ENCODE results near the gene APP.

The APP gene

GRCh38 chr21:26185021-26185420, 14.5 kb upstream of the APP start:
- Histone ChIP-seq H3K4me1 (ENCODE audit: control insufficient read depth, insufficient read depth, low read length, unreplicated experiment) (no peaks in the 10 kb centered on the region), H3K27me3 (ENCODE audit: insufficient read depth, low read length) (peaks cover 50% of the 10 kb centered on the region), H3K27ac (ENCODE audit: low read depth, low read length) (no peak overlapping the region)

GRCh38 chr21:26179501-26179900, 8.9 kb upstream of the APP start:
- H3K27me3 ChIP-seq (ENCODE audit: insufficient read depth, low read length), result peaks cover 8% of the 10 kb centered on the region
- H3K4me3 ChIP-seq (ENCODE audit: low read depth, low read length), result no peak overlapping the region
- no peak overlapping the region for H3K27ac ChIP-seq (ENCODE audit: low read depth, low read length)
- H3K79me2 ChIP-seq (ENCODE audit: control insufficient read depth, insufficient read depth, low read length, unreplicated experiment), result no peaks in the 10 kb centered on the region
- H3K36me3 ChIP-seq (ENCODE audit: insufficient read depth, low read length), result no peaks in the 10 kb centered on the region
- no peaks in the 10 kb centered on the region for H3K4me1 ChIP-seq (ENCODE audit: control insufficient read depth, insufficient read depth, low read length, unreplicated experiment)
- H2AFZ ChIP-seq (ENCODE audit: low read length, unreplicated experiment), result no peak overlapping the region

More at GRCh38 chr21:26185021-26185420, 14.5 kb upstream of the APP start:
- Histone ChIP-seq H3K4me3 (ENCODE audit: low read depth, low read length) (no peak overlapping the region), H2AFZ (ENCODE audit: low read length, unreplicated experiment) (no peak overlapping the region), H3K79me2 (ENCODE audit: control insufficient read depth, insufficient read depth, low read length, unreplicated experiment) (no peaks in the 10 kb centered on the region), H3K36me3 (ENCODE audit: insufficient read depth, low read length) (no peaks in the 10 kb centered on the region)

- no peak overlapping the region for H3K4me3 ChIP-seq (ENCODE audit: low read depth, low read length)
- H3K36me3 ChIP-seq (ENCODE audit: insufficient read depth, low read length), result no peaks in the 10 kb centered on the region
- H3K4me1 ChIP-seq (ENCODE audit: control insufficient read depth, insufficient read depth, low read length, unreplicated experiment), result no peaks in the 10 kb centered on the region
- no peak overlapping the region for H3K27ac ChIP-seq (ENCODE audit: low read depth, low read length)
- no peaks in the 10 kb centered on the region for H3K79me2 ChIP-seq (ENCODE audit: control insufficient read depth, insufficient read depth, low read length, unreplicated experiment)
- H2AFZ ChIP-seq (ENCODE audit: low read length, unreplicated experiment), result no peak overlapping the region
- peaks cover 7% of the 10 kb centered on the region for H3K27me3 ChIP-seq (ENCODE audit: insufficient read depth, low read length)
These were observed 7.3 kb upstream of the APP start for GRCh38 chr21:26177746-26178426.

- no peaks in the 10 kb centered on the region; the same call in 1 of the 2 replicates for H3K27me3 ChIP-seq (ENCODE audit: insufficient read depth, low read length)
- no peak overlapping the region for H3K27ac ChIP-seq (ENCODE audit: low read depth, low read length)
- no peak overlapping the region for H3K4me3 ChIP-seq (ENCODE audit: low read depth, low read length)
- H3K4me1 ChIP-seq (ENCODE audit: control insufficient read depth, insufficient read depth, low read length, unreplicated experiment), result no peaks in the 10 kb centered on the region
- no peaks in the 10 kb centered on the region for H3K79me2 ChIP-seq (ENCODE audit: control insufficient read depth, insufficient read depth, low read length, unreplicated experiment)
- H2AFZ ChIP-seq (ENCODE audit: low read length, unreplicated experiment), result no peak overlapping the region
- H3K36me3 ChIP-seq (ENCODE audit: insufficient read depth, low read length), result no peaks in the 10 kb centered on the region
These were observed 6.6 kb upstream of the APP start for GRCh38 chr21:26177187-26177586.

- no peaks in the 10 kb centered on the region for H3K36me3 ChIP-seq (ENCODE audit: insufficient read depth, low read length)
- H3K27me3 ChIP-seq (ENCODE audit: insufficient read depth, low read length), result no peaks in the 10 kb centered on the region; the same call in 1 of the 2 replicates
- H3K27ac ChIP-seq (ENCODE audit: low read depth, low read length), result no peak overlapping the region
- H3K4me1 ChIP-seq (ENCODE audit: control insufficient read depth, insufficient read depth, low read length, unreplicated experiment), result peaks cover 21% of the 10 kb centered on the region
- H2AFZ ChIP-seq (ENCODE audit: low read length, unreplicated experiment), result peak overlapping the region; percentile 74
- H3K4me3 ChIP-seq (ENCODE audit: low read depth, low read length), result peak overlapping the region; percentile 100
- H3K79me2 ChIP-seq (ENCODE audit: control insufficient read depth, insufficient read depth, low read length, unreplicated experiment), result peaks cover 41% of the 10 kb centered on the region
These were observed 909 bp upstream of the APP start for GRCh38 chr21:26171258-26172100.

- peak overlapping the region; percentile 77 for H2AFZ ChIP-seq (ENCODE audit: low read length, unreplicated experiment)
- peaks cover 57% of the 10 kb centered on the region for H3K79me2 ChIP-seq (ENCODE audit: control insufficient read depth, insufficient read depth, low read length, unreplicated experiment)
- no peaks in the 10 kb centered on the region for H3K36me3 ChIP-seq (ENCODE audit: insufficient read depth, low read length)
- H3K4me1 ChIP-seq (ENCODE audit: control insufficient read depth, insufficient read depth, low read length, unreplicated experiment), result peaks cover 31% of the 10 kb centered on the region
- no peaks in the 10 kb centered on the region for H3K27me3 ChIP-seq (ENCODE audit: insufficient read depth, low read length)
- peak overlapping the region; percentile 58 for H3K27ac ChIP-seq (ENCODE audit: low read depth, low read length)
- H3K4me3 ChIP-seq (ENCODE audit: low read depth, low read length), result peak overlapping the region; percentile 100
These were observed 729 bp downstream of the APP start for GRCh38 chr21:26169611-26170470.

- Histone ChIP-seq H3K27ac (ENCODE audit: low read depth, low read length) (peak overlapping the region; percentile 58; the same call in 1 of the 2 replicates), H3K27me3 (ENCODE audit: insufficient read depth, low read length) (no peaks in the 10 kb centered on the region), H3K4me1 (ENCODE audit: control insufficient read depth, insufficient read depth, low read length, unreplicated experiment) (peaks cover 31% of the 10 kb centered on the region), H3K36me3 (ENCODE audit: insufficient read depth, low read length) (no peaks in the 10 kb centered on the region), H3K4me3 (ENCODE audit: low read depth, low read length) (peak overlapping the region; percentile 100), H3K79me2 (ENCODE audit: control insufficient read depth, insufficient read depth, low read length, unreplicated experiment) (peaks cover 61% of the 10 kb centered on the region), H2AFZ (ENCODE audit: low read length, unreplicated experiment) (peak overlapping the region; percentile 77)
These were observed 1.4 kb downstream of the APP start for GRCh38 chr21:26169061-26169610.

- Histone ChIP-seq H3K4me3 (ENCODE audit: low read depth, low read length) (peak overlapping the region; percentile 100), H3K36me3 (ENCODE audit: insufficient read depth, low read length) (no peaks in the 10 kb centered on the region), H3K27me3 (ENCODE audit: insufficient read depth, low read length) (no peaks in the 10 kb centered on the region), H2AFZ (ENCODE audit: low read length, unreplicated experiment) (peak overlapping the region; percentile 77), H3K4me1 (ENCODE audit: control insufficient read depth, insufficient read depth, low read length, unreplicated experiment) (peaks cover 31% of the 10 kb centered on the region), H3K79me2 (ENCODE audit: control insufficient read depth, insufficient read depth, low read length, unreplicated experiment) (peaks cover 66% of the 10 kb centered on the region), H3K27ac (ENCODE audit: low read depth, low read length) (no peak overlapping the region)
These were observed 2.2 kb downstream of the APP start for GRCh38 chr21:26168371-26168770.

- H3K4me1 ChIP-seq (ENCODE audit: control insufficient read depth, insufficient read depth, low read length, unreplicated experiment), result peaks cover 31% of the 10 kb centered on the region
- H3K4me3 ChIP-seq (ENCODE audit: low read depth, low read length), result no peak overlapping the region
- no peak overlapping the region for H3K27ac ChIP-seq (ENCODE audit: low read depth, low read length)
- peaks cover 72% of the 10 kb centered on the region for H3K79me2 ChIP-seq (ENCODE audit: control insufficient read depth, insufficient read depth, low read length, unreplicated experiment)
- no peaks in the 10 kb centered on the region for H3K27me3 ChIP-seq (ENCODE audit: insufficient read depth, low read length)
- no peak overlapping the region for H2AFZ ChIP-seq (ENCODE audit: low read length, unreplicated experiment)
- H3K36me3 ChIP-seq (ENCODE audit: insufficient read depth, low read length), result no peaks in the 10 kb centered on the region
These were observed 3.0 kb downstream of the APP start for GRCh38 chr21:26167593-26167992.

- Histone ChIP-seq H3K79me2 (ENCODE audit: control insufficient read depth, insufficient read depth, low read length, unreplicated experiment) (peaks cover 91% of the 10 kb centered on the region), H2AFZ (ENCODE audit: low read length, unreplicated experiment) (no peak overlapping the region), H3K36me3 (ENCODE audit: insufficient read depth, low read length) (no peaks in the 10 kb centered on the region), H3K4me3 (ENCODE audit: low read depth, low read length) (no peak overlapping the region), H3K27ac (ENCODE audit: low read depth, low read length) (no peak overlapping the region), H3K4me1 (ENCODE audit: control insufficient read depth, insufficient read depth, low read length, unreplicated experiment) (peaks cover 31% of the 10 kb centered on the region), H3K27me3 (ENCODE audit: insufficient read depth, low read length) (no peaks in the 10 kb centered on the region)
These were observed 5.2 kb downstream of the APP start for GRCh38 chr21:26165331-26165730.

Measured in ACC112 (cell line).